Vagina (tissue), 2 donors: Measurements from ENCODE around the gene IL1RL1. TPM values are rescaled to one million over a fixed set of nuclear protein-coding genes. Genes with fewer than 3 reads are reported as not detected.

Experiments used
- DNase-seq, 2 donors: peaks; one replicate each; pipeline ENCODE4 v3.0.0-alpha.2; 2017; ENCODE audit errors: extremely low spot score in 2 of 2
- H3K27ac ChIP-seq: fragments of 200-600 bp; sonication (generic); one replicate; pipeline ENCODE4 v1.5.1; 2019
- H3K27me3 ChIP-seq: fragments of 200-600 bp; sonication (generic); one replicate; pipeline ENCODE4 v1.5.1; 2019
- H3K36me3 ChIP-seq, 2 donors: fragments of 200-600 bp; sonication (generic); one replicate each; pipeline ENCODE4 v1.5.1; 2017 to 2019
- H3K4me1 ChIP-seq: fragments of 200-600 bp; sonication (generic); one replicate; pipeline ENCODE4 v1.5.1; 2019
- H3K4me3 ChIP-seq, 2 donors: fragments of 200-600 bp; sonication (generic); 1 replicate in 1 of 2; 2 replicates in 1 of 2; pipeline ENCODE4 v1.5.1; 2016 to 2019
- H3K9me3 ChIP-seq: fragments of 200-600 bp; sonication (generic); one replicate; pipeline ENCODE4 v1.5.1; 2019
- POLR2A ChIP-seq, 2 donors: fragments of 450-650 bp; IDR thresholded peaks; one replicate each; pipeline ENCODE4 v1.6.1; 2017; ENCODE audit warnings: antibody characterized with exemption in 2 of 2, mild to moderate bottlenecking in 2 of 2, moderate library complexity in 2 of 2
- POLR2AphosphoS5 ChIP-seq, 2 donors: sonication (generic); formaldehyde crosslinking; IDR thresholded peaks; one replicate each; pipeline ENCODE4 v1.9.0; 2017; ENCODE audit warnings: antibody characterized with exemption in 2 of 2, mild to moderate bottlenecking in 2 of 2, low read depth in 1 of 2; ENCODE audit not compliant: insufficient read depth in 1 of 2
- intact Hi-C: fragments of 100-400 bp; cut with DNase I; formaldehyde crosslinking; loops from one replicate; pipeline ENCODE4 v1.15.1; 2023
- total RNA-seq: library from RNA; depleted of rRNA; stranded (reverse); fragments of >200 nt; gene quantifications from one replicate; pipeline ENCODE4 v1.2.3, GENCODE V29; 2016
- TF ChIP-seq, protein P1 (sequence below), 3 experiments: fragments of 450-650 bp in 2 of 3; fragments of 200-600 bp in 1 of 3; sonication (generic) in 1 of 3; IDR thresholded peaks; one replicate each; pipeline ENCODE4 v1.5.1; 2017 to 2019; ENCODE audit warnings: antibody characterized with exemption in 3 of 3, mild to moderate bottlenecking in 2 of 3, moderate library complexity in 2 of 3

IL1RL1 gene
- total RNA-seq, 1 donor from 2014 or later, result 10.6 TPM

DNA sequence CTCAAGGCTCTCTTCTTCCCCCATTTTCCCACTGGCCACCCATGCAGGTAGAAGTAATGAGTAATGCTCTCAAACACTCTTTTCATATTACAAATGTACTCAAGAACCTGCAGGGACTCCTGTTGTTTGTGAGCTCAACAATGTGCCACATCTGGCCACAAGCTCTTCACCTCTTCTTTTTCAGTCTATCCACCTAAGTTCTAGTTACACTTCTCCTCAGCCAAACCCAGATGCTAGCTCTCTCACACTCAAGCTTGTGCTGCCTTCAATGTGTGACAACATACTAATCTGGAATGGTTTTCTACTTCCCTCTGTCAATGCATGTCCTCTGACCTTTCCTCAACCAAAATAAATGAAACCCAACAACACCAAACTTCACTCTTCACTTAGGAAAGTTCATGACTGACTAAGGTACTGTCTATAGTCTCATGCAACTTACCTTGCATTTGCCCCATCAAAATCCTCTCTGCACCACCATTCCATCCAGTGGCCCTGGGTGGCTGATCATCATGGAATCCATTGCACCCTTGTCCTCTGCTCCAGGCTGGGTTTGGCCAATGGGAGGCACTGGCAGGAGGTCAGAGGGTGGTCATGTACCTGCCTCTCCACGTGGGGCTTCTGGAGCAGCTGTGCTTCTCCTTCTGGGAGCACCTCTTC is 38.9 kb downstream of the IL1RL1 start:
- intact Hi-C loops, result no loop called here
- H3K36me3 ChIP-seq, result no peaks in the 10 kb centered on the region
- H3K27me3 ChIP-seq, result no peaks in the 10 kb centered on the region
- H3K4me3 ChIP-seq, result no peak overlapping the region
- no peaks in the 10 kb centered on the region for H3K9me3 ChIP-seq
- no peaks in the 10 kb centered on the region for H3K4me1 ChIP-seq
- TF ChIP-seq POLR2A (IDR thresholded peaks at IDR 0.05) (no peak), POLR2AphosphoS5 (IDR thresholded peaks at IDR 0.05; ENCODE audit: insufficient read depth in 1 of 2, low read depth in 1 of 2) (no peak)
- TF ChIP-seq, protein P1, sequence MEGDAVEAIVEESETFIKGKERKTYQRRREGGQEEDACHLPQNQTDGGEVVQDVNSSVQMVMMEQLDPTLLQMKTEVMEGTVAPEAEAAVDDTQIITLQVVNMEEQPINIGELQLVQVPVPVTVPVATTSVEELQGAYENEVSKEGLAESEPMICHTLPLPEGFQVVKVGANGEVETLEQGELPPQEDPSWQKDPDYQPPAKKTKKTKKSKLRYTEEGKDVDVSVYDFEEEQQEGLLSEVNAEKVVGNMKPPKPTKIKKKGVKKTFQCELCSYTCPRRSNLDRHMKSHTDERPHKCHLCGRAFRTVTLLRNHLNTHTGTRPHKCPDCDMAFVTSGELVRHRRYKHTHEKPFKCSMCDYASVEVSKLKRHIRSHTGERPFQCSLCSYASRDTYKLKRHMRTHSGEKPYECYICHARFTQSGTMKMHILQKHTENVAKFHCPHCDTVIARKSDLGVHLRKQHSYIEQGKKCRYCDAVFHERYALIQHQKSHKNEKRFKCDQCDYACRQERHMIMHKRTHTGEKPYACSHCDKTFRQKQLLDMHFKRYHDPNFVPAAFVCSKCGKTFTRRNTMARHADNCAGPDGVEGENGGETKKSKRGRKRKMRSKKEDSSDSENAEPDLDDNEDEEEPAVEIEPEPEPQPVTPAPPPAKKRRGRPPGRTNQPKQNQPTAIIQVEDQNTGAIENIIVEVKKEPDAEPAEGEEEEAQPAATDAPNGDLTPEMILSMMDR (IDR thresholded peaks at IDR 0.05), result no peak
- no peak for DNase-seq
- no peak overlapping the region for H3K27ac ChIP-seq

DNA sequence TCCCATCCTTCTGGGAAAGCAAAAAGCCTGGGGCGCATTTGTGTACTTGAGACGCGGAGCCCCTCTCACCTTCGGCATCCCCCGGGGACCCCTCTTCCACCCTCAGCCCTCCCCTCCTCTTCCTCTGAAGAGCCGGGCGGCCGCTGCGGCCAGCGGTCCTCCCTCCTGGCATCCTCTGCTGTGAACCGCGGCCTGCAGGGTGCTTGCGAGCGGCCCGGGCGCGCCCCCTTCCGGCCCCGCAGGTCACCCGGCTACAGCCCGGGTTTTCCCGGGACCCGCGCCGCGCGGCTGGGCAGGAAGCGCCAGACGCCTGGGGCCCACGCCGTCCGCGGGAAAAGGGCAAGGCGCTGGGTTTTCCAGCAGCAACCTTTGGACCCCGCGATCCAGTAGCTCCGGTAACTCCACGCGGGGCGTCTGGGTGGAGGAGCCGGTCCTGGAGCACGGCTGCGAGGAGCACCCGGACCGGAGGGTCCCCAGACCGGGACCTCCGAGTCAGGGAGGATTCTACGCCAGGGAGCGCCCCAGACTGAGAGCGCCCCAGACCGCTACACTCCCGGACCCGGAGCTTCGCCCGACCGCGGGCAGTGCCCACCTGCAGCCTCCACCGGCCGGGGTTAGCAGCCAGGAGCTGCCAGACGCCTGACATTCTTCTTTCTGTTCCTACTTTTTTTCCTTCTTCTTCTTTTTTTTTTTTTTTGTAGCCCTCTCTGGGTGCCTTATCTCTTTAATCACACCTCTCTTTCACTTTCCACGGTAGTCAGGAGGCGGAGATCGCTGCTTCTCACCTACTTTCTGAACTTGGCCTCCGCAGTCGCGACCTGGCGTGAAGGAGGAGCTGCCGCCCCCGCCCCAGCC is 44.4 kb downstream of the IL1RL1 start, which contains the start of gene IL18R1:
Gene IL18R1, plus strand, starts transcription at position 271 of the 855 bp plus-strand sequence. CDS start 6,865 bp downstream, outside the sequence.
- no peaks in the 10 kb centered on the region for H3K9me3 ChIP-seq
- H3K4me3 ChIP-seq, result peak within 1 kb of the TSS; percentile 63 to 80
- peak in 1 of 2 donors; percentile 11 for TF ChIP-seq POLR2A (IDR thresholded peaks at IDR 0.05)
- TF ChIP-seq, protein P1 (IDR thresholded peaks at IDR 0.05), result peak; percentile 43 to 78 (median 68)
- TF ChIP-seq POLR2AphosphoS5 (IDR thresholded peaks at IDR 0.05; ENCODE audit: insufficient read depth in 1 of 2, low read depth in 1 of 2), result peak in 1 of 2 donors; percentile 68
- intact Hi-C loops, result loop anchor here (5.0 kb wide), 1 partner anchor 103 kb away; no protein-coding TSS in a partner anchor
- H3K27ac ChIP-seq, result peak within 1 kb of the TSS; percentile 68
- no peaks in the 10 kb centered on the region for H3K36me3 ChIP-seq
- H3K4me1 ChIP-seq, result no peaks in the 10 kb centered on the region
- no peaks in the 10 kb centered on the region for H3K27me3 ChIP-seq
- DNase-seq, result no peak

DNA sequence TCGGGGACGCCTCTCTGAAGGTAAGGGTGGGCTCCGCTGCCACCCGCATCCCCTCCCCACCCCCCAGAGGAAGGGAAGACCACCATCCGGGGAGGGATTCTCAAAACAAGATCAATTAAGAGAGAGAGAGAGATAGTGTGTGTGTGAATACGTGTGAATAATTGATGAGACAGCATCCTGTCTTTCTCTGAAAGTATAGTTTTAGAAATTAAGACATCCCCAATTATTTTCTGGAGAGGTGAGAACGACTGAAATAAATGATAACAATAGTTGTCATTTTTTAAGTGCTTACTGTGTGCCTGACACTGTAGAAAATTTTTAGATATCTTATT is 45.0 kb downstream of the IL1RL1 start:
- intact Hi-C loops, result loop anchor here (5.0 kb wide), 1 partner anchor 104 kb away; no protein-coding TSS in a partner anchor
- peak overlapping the region; percentile 63 to 80 for H3K4me3 ChIP-seq

DNA sequence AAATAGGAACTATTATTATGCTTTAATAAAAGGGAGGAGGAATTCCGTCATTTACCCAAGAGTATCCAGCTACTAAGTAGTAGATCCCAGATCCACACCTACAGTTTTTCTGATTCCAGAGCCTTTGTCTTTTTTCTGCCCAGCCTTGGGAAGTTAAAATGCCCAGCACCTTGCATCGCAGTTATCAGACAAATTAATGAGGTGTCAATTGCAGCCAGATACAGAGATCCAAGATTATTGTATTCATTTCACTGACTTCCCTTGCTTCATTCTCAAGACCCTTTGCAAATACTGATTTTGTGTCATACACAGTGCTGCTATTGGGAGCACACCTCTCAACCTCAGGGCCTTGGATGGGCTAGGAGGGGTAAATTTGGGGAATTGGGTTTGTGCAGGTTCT is 45.4 kb downstream of the IL1RL1 start:
- peak overlapping the region in 1 of 2 donors; percentile 63 for H3K4me3 ChIP-seq
- H3K9me3 ChIP-seq, result no peaks in the 10 kb centered on the region
- H3K27ac ChIP-seq, result peak overlapping the region; percentile 68
- intact Hi-C loops, result loop anchor here (5.0 kb wide), 1 partner anchor 104 kb away; no protein-coding TSS in a partner anchor
- no peaks in the 10 kb centered on the region for H3K27me3 ChIP-seq
- no peaks in the 10 kb centered on the region for H3K36me3 ChIP-seq
- no peak for DNase-seq
- TF ChIP-seq, protein P1 (IDR thresholded peaks at IDR 0.05), result no peak
- no peak for TF ChIP-seq POLR2AphosphoS5 (IDR thresholded peaks at IDR 0.05; ENCODE audit: insufficient read depth in 1 of 2, low read depth in 1 of 2)
- TF ChIP-seq POLR2A (IDR thresholded peaks at IDR 0.05), result no peak
- H3K4me1 ChIP-seq, result no peaks in the 10 kb centered on the region

More for the DNA sequence above, 45.0 kb downstream of the IL1RL1 start:
- TF ChIP-seq, protein P1 (IDR thresholded peaks at IDR 0.05), result no peak
- TF ChIP-seq POLR2AphosphoS5 (IDR thresholded peaks at IDR 0.05; ENCODE audit: insufficient read depth in 1 of 2, low read depth in 1 of 2) (no peak), POLR2A (IDR thresholded peaks at IDR 0.05) (no peak)
- H3K27ac ChIP-seq, result peak overlapping the region; percentile 68
- H3K9me3 ChIP-seq, result no peaks in the 10 kb centered on the region
- H3K4me1 ChIP-seq, result no peaks in the 10 kb centered on the region
- no peak for DNase-seq
- no peaks in the 10 kb centered on the region for H3K27me3 ChIP-seq
- H3K36me3 ChIP-seq, result no peaks in the 10 kb centered on the region
